NCI-H1092 treated with DMSO at 0.1 percent for 48 hours (cell line): Measurements from ENCODE around the gene EXOSC1.
"Not testable (repeated sequence)": the region's sequence is repeated elsewhere in the genome, so short reads cannot be mapped to it uniquely, and the experiment has no call there.

Experiments
- DNase-seq: peaks from one replicate; lab custom pipeline; 2025; lab: John Stamatoyannopoulos, UW

The EXOSC1 gene

GRCh38 chr10:97408496-97408992 is 37.3 kb downstream of the EXOSC1 start:
- no peak for DNase-seq

GRCh38 chr10:97407952-97408248 is 37.9 kb downstream of the EXOSC1 start:
- no peak for DNase-seq

- peak; percentile 84 for DNase-seq
Measured at GRCh38 chr10:97407211-97407951, 38.4 kb downstream of the EXOSC1 start.

GRCh38 chr10:97406483-97406882 is 39.3 kb downstream of the EXOSC1 start:
- DNase-seq: not testable (repeated sequence)

- no peak for DNase-seq
Measured at GRCh38 chr10:97406064-97406463, 39.7 kb downstream of the EXOSC1 start.

GRCh38 chr10:97404044-97404443 is 41.8 kb downstream of the EXOSC1 start:
- DNase-seq: no peak

GRCh38 chr10:97401455-97401919 is 44.3 kb downstream of the EXOSC1 start:
- no peak for DNase-seq

GRCh38 chr10:97400665-97401454 is 44.9 kb downstream of the EXOSC1 start, which contains the start of gene RRP12:
RRP12 (minus strand) TSS chr10:97401340; CDS start chr10:97401231, 109 bp downstream.
- DNase-seq: peak; percentile 86

GRCh38 chr10:97399843-97400545 is 45.8 kb downstream of the EXOSC1 start:
- no peak for DNase-seq

- DNase-seq: no peak
Measured at GRCh38 chr10:97396056-97396455, 49.8 kb downstream of the EXOSC1 start.

- no peak for DNase-seq
Measured at GRCh38 chr10:97393034-97393573, 52.7 kb downstream of the EXOSC1 start.

- DNase-seq: no peak
Measured at GRCh38 chr10:97390091-97390490, 55.7 kb downstream of the EXOSC1 start.

- no peak for DNase-seq
Measured at GRCh38 chr10:97388152-97388551, 57.7 kb downstream of the EXOSC1 start.
